K562 (cell line): ENCODE measurements around the gene ZNF277.

Experiments
- ELF4 ChIP-seq: fragments of 450-650 bp; formaldehyde crosslinking; IDR thresholded peaks from 2 replicates; pipeline ENCODE4 v1.4.0; 2022; ENCODE audit warnings: missing genetic modification characterization
- MAFG ChIP-seq: fragments of 450-650 bp; conservative IDR thresholded peaks from 2 replicates; pipeline ENCODE4 v1.6.1; 2016; ENCODE audit warnings: missing genetic modification characterization, missing compliant biosample characterization
- TEAD4 ChIP-seq, 2 experiments: sonication (generic) in 1 of 2; formaldehyde crosslinking in 1 of 2; IDR thresholded peaks; 2 replicates each; pipeline versions ENCODE4 v1.6.1 to v1.8.0; 2012 to 2022; ENCODE audit warnings: borderline replicate concordance in 1 of 2, inconsistent platforms in 1 of 2, low read length in 1 of 2, mild to moderate bottlenecking in 1 of 2, missing genetic modification reagents in 1 of 2
- ZNF76 ChIP-seq: fragments of 250-450 bp; sonication (Bioruptor Pico); IDR thresholded peaks from 2 replicates; pipeline ENCODE4 v1.4.0; 2020; ENCODE audit warnings: mild to moderate bottlenecking, moderate library complexity, borderline replicate concordance

GRCh38 chr7:112272921-112273561 is 66.5 kb downstream of the ZNF277 start:
- TF ChIP-seq MAFG, result no peak
- TF ChIP-seq ELF4 (CRISPR knock-in tag), result no peak
- no peak for TF ChIP-seq TEAD4 (IDR thresholded peaks at IDR 0.05; ENCODE audit: low read length)
- TF ChIP-seq TEAD4 (CRISPR knock-in tag; IDR thresholded peaks at IDR 0.05; ENCODE audit: borderline replicate concordance), result no peak
- no peak for TF ChIP-seq ZNF76 (CRISPR knock-in tag)
